Glutamatergic neuron (in vitro differentiated cells): Measurements from ENCODE around the gene TNFRSF8. TPM values are rescaled to one million over a fixed set of nuclear protein-coding genes. Genes with fewer than 3 reads are reported as not detected.

Experiments used
- DNase-seq: peaks from one replicate; pipeline ENCODE4 v3.0.0; 2022
- H3K27ac Mint-ChIP-seq: one replicate; pipeline ENCODE4 v1.8.0; 2020; ENCODE audit warnings: mild to moderate bottlenecking, mixed read lengths, inconsistent platforms; ENCODE audit not compliant: unreplicated experiment
- H3K27me3 Mint-ChIP-seq: one replicate; pipeline ENCODE4 v1.8.0; 2020; ENCODE audit warnings: mild to moderate bottlenecking, moderate library complexity, mixed read lengths, inconsistent platforms; ENCODE audit not compliant: unreplicated experiment
- H3K36me3 Mint-ChIP-seq: one replicate; pipeline ENCODE4 v1.8.0; 2020; ENCODE audit warnings: mild to moderate bottlenecking, mixed read lengths, inconsistent platforms; ENCODE audit not compliant: unreplicated experiment
- H3K4me1 Mint-ChIP-seq: one replicate; pipeline ENCODE4 v1.8.0; 2020; ENCODE audit warnings: mild to moderate bottlenecking, low read depth, mixed read lengths, inconsistent platforms; ENCODE audit not compliant: unreplicated experiment
- H3K4me3 Mint-ChIP-seq: one replicate; pipeline ENCODE4 v1.8.0; 2020; ENCODE audit warnings: mild to moderate bottlenecking, mixed read lengths, inconsistent platforms; ENCODE audit not compliant: unreplicated experiment
- H3K9me3 Mint-ChIP-seq: one replicate; pipeline ENCODE4 v1.8.0; 2020; ENCODE audit warnings: mild to moderate bottlenecking, moderate library complexity, mixed read lengths, inconsistent platforms; ENCODE audit not compliant: unreplicated experiment
- CTCF ChIP-seq: fragments of 200-600 bp; sonication (generic); IDR thresholded peaks from one replicate; pipeline ENCODE4 v1.5.0; 2021; ENCODE audit not compliant: partially characterized antibody, unreplicated experiment
- microRNA-seq: library from miRNA; unstranded; fragments of <30 nt; microRNA quantifications from one replicate; pipeline ENCODE4, GENCODE V29; 2020; ENCODE audit not compliant: unreplicated experiment
- total RNA-seq: library from RNA; stranded (reverse); fragmentation: NEBNext Ultra II Directional; extraction: Animal tissue kit (Norgen Biotek cat#: 25700); gene quantifications from one replicate; pipeline ENCODE4 v1.2.1, GENCODE V29; 2021; ENCODE audit not compliant: unreplicated experiment

Gene TNFRSF8
- total RNA-seq, 1 donor from 2014 or later = not detected

GRCh38 chr1:12188657-12189327 is 125.7 kb downstream of the TNFRSF8 start:
- no peak overlapping the region for H3K27ac Mint-ChIP-seq
- TF ChIP-seq CTCF = no peak
- DNase-seq = no peak
- H3K27me3 Mint-ChIP-seq = peaks cover 8% of the 10 kb centered on the region
- H3K4me3 Mint-ChIP-seq = no peak overlapping the region
- peaks cover 4% of the 10 kb centered on the region for H3K9me3 Mint-ChIP-seq
- H3K4me1 Mint-ChIP-seq = no peaks in the 10 kb centered on the region
- H3K36me3 Mint-ChIP-seq = no peaks in the 10 kb centered on the region

GRCh38 chr1:12189328-12189682 is 126.2 kb downstream of the TNFRSF8 start:
- no peaks in the 10 kb centered on the region for H3K4me1 Mint-ChIP-seq
- DNase-seq = no peak
- peaks cover 4% of the 10 kb centered on the region for H3K9me3 Mint-ChIP-seq
- TF ChIP-seq CTCF = no peak
- no peaks in the 10 kb centered on the region for H3K36me3 Mint-ChIP-seq
- H3K27me3 Mint-ChIP-seq = peaks cover 8% of the 10 kb centered on the region
- no peak overlapping the region for H3K4me3 Mint-ChIP-seq
- no peak overlapping the region for H3K27ac Mint-ChIP-seq

- no peak for DNase-seq
- peaks cover 10% of the 10 kb centered on the region for H3K27me3 Mint-ChIP-seq
- no peak for TF ChIP-seq CTCF
- H3K36me3 Mint-ChIP-seq = no peaks in the 10 kb centered on the region
- no peak overlapping the region for H3K27ac Mint-ChIP-seq
- no peaks in the 10 kb centered on the region for H3K4me1 Mint-ChIP-seq
- no peak overlapping the region for H3K4me3 Mint-ChIP-seq
- peaks cover 4% of the 10 kb centered on the region for H3K9me3 Mint-ChIP-seq
Measured at GRCh38 chr1:12191242-12192032, 128.3 kb downstream of the TNFRSF8 start.

Small RNA genes within 50 kb of the gene (microRNA-seq; reads per million reads assigned to microRNA genes)
- 1.2 reads per million for gene MIR4632
- gene MIR6729 = 6.8 reads per million, percentile 38 among the genes with 10 or more reads in this experiment
- gene MIR7846 = not detected

Other genes starting within 250 kb of the TNFRSF8 start
- gene NPPA, start 215.5 kb upstream of the TNFRSF8 start, total RNA-seq = not detected
- not detected for gene NPPB, start 204.4 kb upstream of the TNFRSF8 start, total RNA-seq
- 35.7 TPM for gene KIAA2013, start 136.9 kb upstream of the TNFRSF8 start, total RNA-seq
- 113 TPM for gene PLOD1, start 128.6 kb upstream of the TNFRSF8 start, total RNA-seq
- gene MFN2, start 82.9 kb upstream of the TNFRSF8 start, total RNA-seq = 61.9 TPM
- 62.3 TPM for gene MIIP, start 43.8 kb upstream of the TNFRSF8 start, total RNA-seq
- 5.1 TPM for gene TNFRSF1B, start 103.7 kb downstream of the TNFRSF8 start, total RNA-seq
- gene VPS13D, start 166.7 kb downstream of the TNFRSF8 start, total RNA-seq = 32.8 TPM